GM19397 (cell line): ENCODE data around the gene LRP2.
"Not testable (repeated sequence)": the region's sequence is repeated elsewhere in the genome, so short reads cannot be mapped to it uniquely, and the experiment has no call there.

Experiments used
- ATAC-seq: cut with Tn5 transposase; IDR thresholded peaks from one replicate; pipeline ENCODE4 v1.9.1; 2021; ENCODE audit warnings: mild to moderate bottlenecking, moderate library complexity; ENCODE audit not compliant: unreplicated experiment

LRP2 gene

DNA sequence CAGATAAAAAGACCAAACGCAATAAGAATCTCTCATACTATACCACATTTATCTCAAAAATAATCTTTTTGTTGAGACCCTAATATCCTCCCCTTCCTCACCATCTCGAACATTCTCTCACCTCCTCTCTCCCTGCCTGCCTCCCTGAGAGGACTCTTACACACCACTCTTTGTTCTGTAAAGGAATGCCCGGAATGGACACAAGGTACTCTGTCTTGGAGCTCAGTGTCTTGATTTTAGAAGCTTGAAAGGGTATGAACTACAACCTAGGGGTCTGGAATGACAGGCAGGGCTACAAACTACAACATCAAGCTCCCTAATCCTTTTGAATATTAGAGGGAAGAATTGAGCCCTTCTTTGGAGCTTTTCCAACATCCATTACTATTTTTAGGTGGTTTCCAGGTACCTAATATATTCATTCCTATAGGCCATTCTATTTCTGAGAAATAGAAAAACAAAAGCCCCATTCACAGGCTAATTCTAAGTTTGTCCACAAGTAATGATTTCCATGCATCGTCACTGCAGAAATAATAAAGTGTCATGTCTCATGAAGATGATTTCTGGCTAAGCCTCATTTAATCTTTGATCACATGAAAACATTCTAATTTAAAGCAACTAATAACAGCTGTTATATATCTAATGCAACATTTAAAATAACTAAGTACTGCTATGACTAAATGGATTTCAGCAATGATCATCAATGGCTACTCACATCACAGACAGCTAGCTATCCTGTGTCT is 60.6 kb downstream of the LRP2 start:
- ATAC-seq = no peak

DNA sequence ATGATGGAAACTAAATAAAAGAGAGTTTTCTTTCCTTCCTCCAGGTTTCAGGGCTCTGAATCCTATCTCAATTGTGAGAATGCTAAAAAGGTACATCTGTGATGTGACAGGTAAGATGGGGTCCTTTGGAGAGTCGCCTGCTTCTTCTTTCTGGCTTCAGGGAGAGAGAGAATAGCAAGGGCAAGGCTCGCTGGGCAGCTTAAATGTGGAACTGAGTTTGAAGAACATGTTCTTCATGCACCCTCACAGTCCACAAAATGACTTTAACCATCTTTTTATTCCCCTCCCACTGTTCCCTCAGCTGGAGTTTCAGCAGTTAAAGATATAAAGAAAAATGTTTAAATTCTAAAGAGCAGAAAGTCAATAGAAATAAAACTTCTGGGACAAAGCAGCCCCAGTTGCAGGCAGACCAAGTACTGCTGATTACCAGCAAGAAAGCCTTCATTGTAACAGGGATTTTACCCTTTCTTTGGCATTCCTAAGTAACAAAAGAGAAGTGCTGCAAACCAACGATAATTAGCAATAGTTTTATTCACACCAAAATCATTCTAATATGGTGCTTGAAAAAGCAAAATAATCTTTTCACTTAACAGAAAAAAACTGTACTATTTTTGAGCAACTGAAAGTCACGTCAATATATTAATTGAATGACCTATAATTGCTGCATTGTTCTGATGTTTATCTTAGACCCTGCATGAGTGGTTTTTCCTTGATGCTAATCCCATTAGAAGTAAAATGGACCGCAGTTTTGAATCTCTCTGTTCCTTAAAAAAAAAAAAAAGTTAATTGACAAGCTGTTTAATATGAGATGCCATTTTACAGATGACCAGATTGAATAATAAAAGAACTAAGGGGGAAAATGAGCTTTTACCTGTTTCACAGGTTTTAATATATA is 61.5 kb downstream of the LRP2 start:
- no peak for ATAC-seq

DNA sequence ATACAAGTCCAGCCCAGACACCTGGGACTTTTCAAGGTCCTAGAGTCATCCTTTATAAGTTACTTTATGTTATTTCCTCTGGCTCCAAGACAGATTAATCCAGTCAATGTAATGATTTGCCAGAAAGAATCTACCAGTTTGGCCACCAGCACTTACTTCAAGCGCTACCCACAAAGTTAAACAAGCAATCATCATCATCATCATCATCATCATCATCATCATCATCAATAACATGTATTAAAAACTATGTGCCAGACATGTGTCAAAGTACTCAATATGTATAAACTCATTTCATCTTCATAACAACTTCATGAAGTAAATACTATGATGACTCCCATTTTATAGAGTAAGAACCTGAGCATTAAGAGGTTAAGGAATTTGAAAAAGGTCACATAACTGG is 64.3 kb downstream of the LRP2 start:
- no peak for ATAC-seq

DNA sequence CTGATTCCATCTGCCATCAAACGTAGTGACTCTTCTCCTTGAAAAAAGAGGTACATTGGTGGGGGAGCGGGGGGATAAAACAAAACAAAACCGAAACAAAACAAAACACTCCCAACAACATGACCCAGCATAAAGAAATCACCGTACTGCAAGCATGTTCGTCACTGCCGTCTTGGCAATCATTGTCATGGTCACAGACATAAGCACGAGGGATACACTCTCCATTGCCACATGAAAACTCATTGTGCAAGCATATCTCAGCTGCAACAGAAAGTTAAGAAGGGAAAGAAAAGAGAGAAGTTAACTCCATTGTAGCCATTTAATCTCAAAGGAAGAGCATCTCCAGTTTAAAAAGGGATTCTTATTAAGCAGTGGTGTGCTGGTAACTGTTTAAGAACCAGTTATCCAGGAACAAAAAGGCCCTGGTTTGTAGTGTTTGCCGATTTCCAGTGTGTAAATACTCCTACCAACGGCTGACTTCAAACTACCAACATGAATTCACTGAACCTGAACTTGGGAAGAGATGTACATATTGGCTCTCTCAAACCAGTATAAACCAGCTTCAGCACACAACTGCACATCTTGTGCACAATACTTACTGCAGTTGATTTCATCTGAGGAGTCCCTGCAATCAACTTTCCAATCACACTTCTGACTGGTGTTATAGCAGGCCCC is 68.2 kb downstream of the LRP2 start:
- no peak for ATAC-seq

DNA sequence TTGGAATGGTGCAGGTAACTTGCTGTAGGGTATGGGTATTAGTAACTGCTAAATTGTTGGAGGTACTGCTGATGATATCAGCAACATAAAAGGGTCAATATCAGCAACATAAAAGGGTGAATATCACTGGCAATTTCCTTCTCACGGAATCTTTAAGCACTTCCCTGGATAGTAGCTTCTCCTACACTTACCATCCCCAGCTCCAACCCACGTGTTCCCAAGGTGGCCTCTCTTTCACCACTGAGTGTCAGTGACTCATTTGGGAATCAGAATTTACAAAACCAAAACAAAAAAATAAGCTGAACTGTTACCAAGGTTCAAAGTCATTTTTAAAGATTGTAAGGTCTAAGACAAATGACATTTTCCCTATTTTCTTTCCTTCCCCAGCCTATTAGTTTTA is 70.8 kb downstream of the LRP2 start:
- ATAC-seq = no peak

DNA sequence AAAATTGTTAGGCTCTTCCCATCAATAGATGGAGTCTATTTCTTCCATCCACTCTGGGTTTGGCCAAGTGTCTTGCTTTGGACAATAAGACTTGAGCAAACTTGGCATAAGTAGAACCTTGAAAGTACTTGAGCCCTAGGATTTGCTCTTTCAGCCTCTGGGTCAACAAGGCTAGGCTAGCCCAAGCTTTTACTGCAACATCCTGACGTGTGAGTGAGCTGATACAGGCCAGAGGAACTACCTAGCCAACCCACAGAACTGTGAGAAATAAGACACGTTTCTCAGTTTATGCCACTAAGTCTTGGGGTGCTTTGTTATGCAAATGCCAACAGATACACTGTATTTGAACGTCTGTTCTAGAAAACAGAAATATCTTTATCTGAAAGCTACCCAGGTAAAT is 71.9 kb downstream of the LRP2 start:
- no peak for ATAC-seq

DNA sequence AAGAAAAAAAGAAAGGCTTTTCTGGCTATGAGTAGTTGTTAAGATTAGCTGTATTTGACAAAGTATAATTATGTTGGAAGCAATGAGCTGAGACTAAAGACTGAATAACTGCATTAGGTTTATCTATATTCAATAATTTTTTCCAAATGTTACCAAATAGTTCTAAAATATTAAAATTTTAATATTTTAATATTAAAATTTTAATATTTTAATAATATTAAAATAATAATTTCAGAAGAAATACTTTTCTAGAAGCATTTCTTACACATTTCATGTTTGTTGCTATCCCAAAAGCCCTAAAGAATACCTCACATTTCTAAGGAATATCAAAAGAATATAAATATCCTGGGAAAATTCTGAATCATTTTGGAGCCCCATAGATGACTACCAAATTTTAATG is 74.7 kb downstream of the LRP2 start:
- ATAC-seq = no peak

DNA sequence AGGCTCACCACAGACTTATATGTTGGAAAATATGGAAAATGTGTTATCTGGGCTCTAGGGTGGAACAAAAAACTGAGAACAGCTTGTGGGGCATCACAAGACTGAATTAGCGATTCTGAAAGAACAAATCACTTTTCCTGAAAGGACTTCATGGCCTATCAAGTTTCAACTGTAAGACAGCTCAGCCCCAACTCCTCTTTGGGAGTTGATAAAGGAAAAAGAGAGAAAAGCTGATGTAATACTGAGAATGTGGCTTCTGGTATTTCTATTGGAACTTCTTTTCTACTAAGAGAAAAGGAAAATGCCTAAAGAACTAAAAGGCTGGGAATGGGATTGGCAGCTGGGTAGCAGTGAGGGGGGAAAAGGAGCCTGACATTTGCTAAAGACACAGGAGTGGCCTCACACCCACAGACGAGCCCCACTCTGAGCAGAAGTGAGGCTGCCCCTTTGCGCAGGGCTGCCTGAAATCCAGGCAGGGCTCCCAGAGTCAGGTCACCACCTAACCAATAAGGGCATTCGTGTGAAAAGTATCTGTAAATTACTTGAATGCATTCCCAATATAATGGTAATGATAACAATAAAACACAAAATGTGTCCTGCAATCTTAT is 75.6 kb downstream of the LRP2 start:
- ATAC-seq = no peak

DNA sequence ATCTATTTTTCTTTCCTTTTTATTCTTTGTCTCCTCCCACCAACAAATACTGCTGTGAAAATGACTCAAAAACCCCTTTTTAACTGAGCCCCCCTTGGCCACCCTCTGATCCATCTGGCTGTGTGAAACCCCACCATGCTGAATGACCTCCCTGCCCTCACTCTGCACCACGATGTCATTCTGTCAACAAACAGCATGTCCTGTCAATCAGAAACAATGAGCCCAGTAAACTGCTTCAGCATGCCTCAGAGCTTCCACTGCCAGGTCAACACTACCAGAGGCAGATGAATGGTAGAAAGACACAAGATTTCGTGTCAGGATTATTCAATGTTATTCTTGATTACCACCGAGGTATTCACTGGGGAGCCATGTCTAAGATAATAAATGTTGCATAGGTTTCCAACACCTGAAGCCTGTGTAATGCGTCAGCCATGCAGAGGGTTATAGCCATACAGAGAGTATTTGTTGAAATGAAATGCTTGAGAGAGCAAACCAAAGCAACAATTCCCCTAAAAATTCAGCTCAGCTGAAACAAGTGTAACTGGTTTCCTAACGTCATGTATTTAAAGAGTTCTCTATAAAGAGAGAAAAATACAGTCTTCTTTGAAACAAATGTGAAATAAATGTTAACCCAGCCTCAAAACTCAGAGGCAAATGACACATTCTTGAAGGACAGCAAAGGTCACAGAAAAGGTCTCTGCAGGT is 76.7 kb downstream of the LRP2 start:
- ATAC-seq = no peak

DNA sequence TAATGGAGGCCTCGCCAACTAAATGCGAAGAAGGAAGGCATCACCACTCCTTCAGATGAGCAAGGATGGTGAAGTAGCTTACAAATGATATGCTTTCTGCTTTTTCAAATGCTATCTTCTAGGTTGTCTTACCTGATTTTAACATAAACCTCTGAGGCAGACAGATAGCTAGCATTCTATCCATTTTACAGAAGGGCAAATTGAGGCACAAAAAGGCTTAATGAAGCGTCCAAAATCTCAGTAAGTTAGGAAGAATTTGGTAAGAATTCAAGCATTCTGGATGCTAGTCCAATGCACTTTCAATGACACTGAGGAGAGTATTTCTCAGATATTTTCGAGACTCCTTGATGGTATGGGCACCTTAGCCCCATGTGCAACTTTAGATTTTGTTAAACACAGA is 81.8 kb downstream of the LRP2 start:
- ATAC-seq = no peak

DNA sequence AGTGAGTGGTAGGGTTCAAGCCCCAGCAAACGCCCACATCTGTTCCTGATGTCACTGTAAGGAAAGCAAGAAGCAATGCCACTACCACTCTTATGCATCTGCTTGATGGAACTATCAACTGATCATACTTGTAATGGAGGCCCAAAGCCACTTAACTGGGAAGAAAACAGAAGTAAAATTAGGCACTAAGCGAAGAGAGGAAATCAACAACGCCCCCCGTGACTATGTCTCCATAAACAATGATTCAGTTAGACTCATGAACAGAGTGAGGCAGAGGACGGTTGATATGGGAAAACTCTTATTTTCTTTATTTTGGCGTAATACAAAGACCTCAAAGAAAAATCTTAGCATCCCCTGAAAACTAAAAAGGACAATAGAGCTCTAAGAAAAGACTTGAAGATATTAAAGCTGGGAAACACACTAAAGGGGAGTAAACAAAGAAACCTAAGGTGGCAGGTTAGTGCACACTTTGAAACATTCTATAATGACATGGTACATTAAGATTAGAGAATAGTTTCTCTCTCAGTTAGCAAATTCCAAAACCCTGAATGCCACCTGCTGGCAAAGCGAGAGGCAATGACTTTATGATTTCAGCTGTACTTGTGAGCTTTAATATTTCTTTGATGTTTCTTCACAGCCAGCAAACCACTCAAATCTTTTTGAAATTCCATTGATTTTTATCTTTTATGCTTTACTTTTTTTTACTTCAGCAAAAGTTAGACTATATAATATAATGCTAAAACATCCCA is 86.5 kb downstream of the LRP2 start:
- no peak for ATAC-seq

DNA sequence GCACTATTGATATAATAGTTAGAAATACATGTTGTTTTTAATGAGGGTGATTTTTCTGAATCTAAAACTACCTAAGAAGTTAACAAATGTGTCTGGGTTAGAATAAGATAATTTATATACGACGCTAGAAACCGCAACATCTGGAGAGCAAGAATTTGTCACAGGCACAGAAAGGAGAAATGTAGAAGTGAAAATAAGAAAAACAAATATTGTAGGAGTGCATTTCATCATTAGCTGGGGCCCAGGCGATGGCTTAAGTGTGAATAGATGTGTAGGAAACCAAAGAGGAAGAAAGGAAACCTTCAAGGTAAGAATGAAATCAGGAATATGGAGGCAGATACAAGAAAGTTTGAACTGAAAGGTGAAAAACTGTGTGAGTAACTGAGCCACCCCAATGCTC is 90.3 kb downstream of the LRP2 start:
- no peak for ATAC-seq

DNA sequence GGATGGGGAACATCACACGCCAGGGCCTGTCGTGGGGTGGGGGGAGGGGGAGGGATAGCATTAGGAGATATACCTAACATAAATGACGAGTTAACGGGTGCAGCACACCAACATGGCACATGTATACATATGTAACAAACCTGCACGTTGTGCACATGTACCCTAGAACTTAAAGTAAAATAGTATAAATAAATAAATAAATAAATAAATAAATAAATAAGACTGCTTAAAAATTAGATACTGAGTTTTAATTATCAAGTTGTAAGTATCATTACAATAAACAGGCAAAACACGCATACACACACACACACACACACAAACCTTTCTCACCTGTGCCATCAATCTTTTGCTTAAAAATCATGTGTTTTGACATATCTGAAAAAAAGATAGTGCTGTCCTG is 91.8 kb downstream of the LRP2 start:
- not testable (repeated sequence) for ATAC-seq

DNA sequence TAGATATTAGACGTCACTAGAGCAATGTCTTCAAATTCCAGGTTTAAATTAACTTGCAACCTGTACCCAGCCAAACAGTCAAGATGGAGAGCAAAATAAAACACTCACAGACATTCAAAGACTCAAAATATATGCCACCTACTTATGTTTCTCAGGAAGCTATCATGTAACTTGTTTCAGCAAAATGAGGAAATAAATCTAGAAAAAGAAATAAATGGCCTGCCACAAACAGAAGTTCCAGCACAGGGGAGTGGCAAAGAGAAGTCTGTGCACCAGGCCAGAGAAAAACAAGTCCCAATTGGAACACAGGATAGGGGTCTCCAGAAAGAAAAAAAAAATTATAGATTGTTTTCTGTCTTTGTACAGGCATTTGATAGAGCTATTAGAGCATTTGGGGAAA is 96.7 kb downstream of the LRP2 start:
- no peak for ATAC-seq

DNA sequence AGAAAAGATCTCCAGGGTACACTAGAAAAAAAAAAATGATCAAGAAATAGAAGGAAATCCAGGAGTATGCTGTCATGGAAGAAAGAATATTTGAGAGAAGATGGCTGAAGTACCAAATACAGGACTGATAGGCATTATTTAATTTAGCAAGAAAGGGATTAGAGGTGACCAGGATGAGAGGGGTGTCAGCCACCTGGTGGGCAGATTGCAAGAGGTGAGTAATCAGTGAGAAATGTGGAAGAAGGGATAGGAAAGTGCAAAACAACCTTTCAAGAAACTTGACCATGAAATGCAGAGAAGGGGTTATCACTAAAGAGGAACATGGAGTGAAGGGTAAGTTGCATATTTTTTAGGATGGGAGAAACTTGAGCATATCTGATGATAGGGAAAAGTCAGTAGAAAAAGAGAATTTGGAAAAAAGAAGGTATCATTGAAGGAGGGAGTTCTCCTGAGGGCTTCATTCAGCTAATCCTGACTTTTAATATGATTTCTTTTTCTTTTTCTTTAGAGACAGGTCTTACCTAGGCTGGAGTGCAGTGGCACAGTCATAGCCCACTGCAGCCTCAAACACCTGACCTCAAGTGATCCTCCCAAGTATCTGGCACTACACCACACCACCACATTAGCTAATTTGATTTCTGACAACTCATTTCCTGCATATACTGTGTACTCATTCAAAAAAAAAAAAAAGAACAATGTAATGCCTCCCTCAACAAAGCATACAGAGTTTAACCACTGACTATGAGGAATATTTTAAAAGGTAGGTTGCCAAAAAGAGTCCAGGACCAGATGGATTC is 101.3 kb downstream of the LRP2 start:
- ATAC-seq = no peak

DNA sequence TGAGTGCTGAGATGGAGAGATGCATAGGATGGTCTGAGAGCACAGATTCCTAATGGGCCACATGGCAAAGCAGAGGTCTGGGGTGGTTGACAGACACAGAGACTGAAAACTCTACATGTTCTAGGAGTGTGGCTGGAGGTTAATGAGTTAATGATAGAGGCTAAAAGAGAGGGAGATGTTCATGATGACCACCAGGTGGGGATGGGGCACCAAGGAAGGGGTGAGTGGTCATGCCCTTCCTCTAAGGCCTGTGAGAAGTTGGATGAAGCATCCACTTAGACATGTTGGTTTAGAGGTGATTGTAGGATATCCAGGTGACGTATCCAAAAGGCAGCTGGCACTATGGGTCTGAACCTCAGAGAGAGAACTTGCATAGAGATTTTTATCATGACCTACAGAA is 102.1 kb downstream of the LRP2 start:
- ATAC-seq = no peak

DNA sequence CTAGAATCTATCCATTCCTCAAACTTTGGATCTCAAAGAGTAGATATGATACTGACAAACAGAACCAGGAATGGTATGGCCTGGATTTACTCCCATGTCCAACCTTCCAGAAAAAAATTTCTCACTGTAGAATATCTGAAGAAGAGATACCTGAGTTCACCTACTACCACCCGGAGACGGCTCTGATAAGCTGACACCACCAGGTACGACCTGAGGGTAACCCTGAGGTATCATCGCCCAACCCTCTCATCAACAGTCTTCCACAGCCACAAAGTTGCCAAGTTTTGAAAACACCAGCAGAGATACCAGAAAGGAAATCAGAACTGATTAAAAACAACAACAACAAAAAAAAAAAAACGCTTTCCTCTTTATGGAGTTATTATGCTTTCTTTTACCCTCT is 102.9 kb downstream of the LRP2 start:
- no peak for ATAC-seq

DNA sequence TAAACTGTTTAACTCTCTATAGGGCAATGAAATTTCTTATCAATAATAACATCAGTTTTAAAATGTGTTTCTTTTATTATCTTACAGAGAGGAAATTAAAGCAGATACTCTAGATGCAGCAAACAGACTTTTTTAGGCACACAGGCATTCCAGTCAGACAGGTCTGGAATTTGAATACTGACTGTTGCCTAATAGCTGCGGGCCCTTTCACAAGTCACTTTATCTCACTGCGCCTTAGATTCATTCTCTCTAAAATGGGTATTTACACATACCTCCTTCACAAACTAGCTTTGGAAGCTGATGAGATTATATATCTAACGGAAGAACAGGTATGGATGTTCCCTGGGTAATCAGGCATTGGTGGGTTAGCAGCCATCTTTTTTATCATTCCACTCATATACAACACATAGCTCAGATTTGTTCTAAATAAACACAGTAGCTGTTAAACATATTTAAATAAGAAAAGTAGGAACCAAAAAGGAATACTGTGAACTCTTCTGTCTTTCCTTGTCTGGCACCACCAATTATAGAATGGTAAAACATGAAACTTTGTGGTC is 104.2 kb downstream of the LRP2 start:
- no peak for ATAC-seq

DNA sequence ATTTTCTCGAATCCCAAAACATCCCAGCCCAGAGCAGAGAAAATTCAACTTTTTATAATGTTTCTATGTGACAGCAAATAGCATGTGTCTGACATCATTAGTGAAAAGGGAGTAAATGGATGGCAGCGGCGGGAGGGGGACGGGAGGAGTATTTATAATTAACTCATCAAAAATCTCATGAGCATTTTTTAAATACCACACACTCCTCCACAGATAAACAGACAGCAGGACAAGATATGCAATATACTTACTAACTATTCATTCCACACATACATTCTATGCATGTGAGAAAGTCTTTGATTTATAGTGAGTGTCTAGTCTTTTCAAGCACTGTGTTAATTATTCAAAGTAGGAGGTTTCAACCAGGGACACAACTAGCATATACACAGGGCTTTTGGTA is 107.6 kb downstream of the LRP2 start:
- ATAC-seq = no peak
